Measurements from ENCODE around the gene MAPT. TPM values are rescaled to one million over a fixed set of nuclear protein-coding genes. Genes with fewer than 3 reads are reported as not detected.
A peak's percentile ranks its signal among the peaks of the same experiment; 100 is the strongest.

The MAPT gene
- total and polyA plus RNA-seq, 2 of the 13 experiments (the other 11 are each of a cell fraction or from before 2014, with no cell fraction given): 2.1 to 2.8 TPM

- TF ChIP-seq ARID5B (CRISPR knock-in tag; IDR thresholded peaks at IDR 0.05) (peak; percentile 32; the same call in 1 of the 2 replicates), FOXA1 (IDR thresholded peaks at IDR 0.05) (no peak), FOXA1 (CRISPR knock-in tag; IDR thresholded peaks at IDR 0.05) (peak; percentile 41; the same call in 1 of the 2 replicates), MIER2 (CRISPR knock-in tag; IDR thresholded peaks at IDR 0.05) (no peak), ZNF572 (CRISPR knock-in tag; IDR thresholded peaks at IDR 0.05) (no peak), ZNF597 (CRISPR knock-in tag; IDR thresholded peaks at IDR 0.05) (no peak)
Measured at GRCh38 chr17:45929344-45929743, 35.0 kb downstream of the MAPT start (continued).

- Histone ChIP-seq H3K79me2 (ENCODE audit: insufficient read depth, low read length) (peaks cover 21% of the 10 kb centered on the region), H3K36me3 (replicated peaks in 1 of 2; ENCODE audit: control insufficient read depth in 1 of 2, insufficient read depth in 2 of 2, low read length in 2 of 2) (peaks cover 0 to 4% of the 10 kb centered on the region in 2 experiments; a peak in 1 of 5 replicates), H3K4me3 (replicated peaks in 1 of 3; ENCODE audit: insufficient read depth in 1 of 3, low read depth in 2 of 3, low read length in 3 of 3) (no peak overlapping the region), H2AFZ (ENCODE audit: low read length) (no peak overlapping the region), H3K9ac (ENCODE audit: insufficient read depth, low read depth, low read length) (no peak overlapping the region), H3K4me1 (ENCODE audit: insufficient read depth, low read length) (peaks cover 68% of the 10 kb centered on the region), H3K9me3 (ENCODE audit: low read length) (no peaks in the 10 kb centered on the region), H3K27me3 (ENCODE audit: control insufficient read depth in 1 of 2, insufficient read depth in 2 of 2, low read length in 2 of 2) (no peaks in the 10 kb centered on the region; a peak in 1 of 5 replicates), H3K4me2 (ENCODE audit: low read depth, low read length) (no peak overlapping the region), H3K27ac (ENCODE audit: extremely low read length, insufficient read depth, low read length) (no peak overlapping the region), H4K20me1 (ENCODE audit: insufficient read depth, low read length) (no peaks in the 10 kb centered on the region; the same call in 1 of the 2 replicates)
- ATAC-seq (no peak), FAIRE-seq (no peak), DNase-seq (ENCODE audit: low spot score) (no peak)
- intact Hi-C loops (cut with micrococcal nuclease; ENCODE audit: unreplicated experiment) (no loop called here), in situ Hi-C loops (cut with HindIII; ENCODE audit: extremely low pct_ligation_motif_present, low pct_unique_long_range_greater_than_20kb) (loop anchor here (10.0 kb wide), 1 partner anchor 56 kb away; no protein-coding TSS in a partner anchor)
- BruUV-seq (replicated peaks): no TSS peak
- no peak for TF ChIP-seq IRF2 (CRISPR knock-in tag; IDR thresholded peaks at IDR 0.05)
- no peak for TF ChIP-seq ISX (CRISPR knock-in tag; conservative IDR thresholded peaks at IDR 0.05)
- no peak for TF ChIP-seq MTF1 (CRISPR knock-in tag; IDR thresholded peaks at IDR 0.05)
- TF ChIP-seq ZBTB38 (CRISPR knock-in tag; IDR thresholded peaks at IDR 0.05): 0 out of 2 replicates have a peak, but pooled peaks have one; percentile 22
- TF ChIP-seq ZNF33A (CRISPR knock-in tag; IDR thresholded peaks at IDR 0.05; ENCODE audit: borderline replicate concordance): no peak
- peak; percentile 46; the same call in 1 of the 2 replicates for TF ChIP-seq NFE2L2 (IDR thresholded peaks at IDR 0.05; ENCODE audit: low read length)
- TF ChIP-seq ZNF737 (CRISPR knock-in tag; IDR thresholded peaks at IDR 0.05; ENCODE audit: borderline replicate concordance): no peak
- TF ChIP-seq ZNF792 (CRISPR knock-in tag; IDR thresholded peaks at IDR 0.05): no peak
- TF ChIP-seq THAP7 (CRISPR knock-in tag; IDR thresholded peaks at IDR 0.05): no peak
- TF ChIP-seq CREB1 (IDR thresholded peaks at IDR 0.05): no peak
- TF ChIP-seq CREB1 (CRISPR knock-in tag; IDR thresholded peaks at IDR 0.05): no peak
- TF ChIP-seq CCAR2 (optimal IDR thresholded peaks at IDR 0.05; ENCODE audit: low read depth, low read length): no peak
- POLR2A ChIA-PET: no interaction called here
- 94% methylated on average over 8 of the region's 8 CpGs for WGBS (ENCODE audit: low lambda C conversion rate)
- CTCF ChIA-PET (ENCODE audit: low intra/inter-chr PET ratio, low total read pairs): no interaction called here
Measured at GRCh38 chr17:45930420-45930951, 36.1 kb downstream of the MAPT start.

Measured in HepG2 (cell line).